Measurements from ENCODE around the gene NSUN7. TPM values are rescaled to one million over a fixed set of nuclear protein-coding genes. Genes with fewer than 3 reads are reported as not detected.

The NSUN7 gene
- total RNA-seq, 1 experiment from 2014 or later, result 7.7 TPM

GRCh38 chr4:40844261-40844660, 94.5 kb downstream of the NSUN7 start:
- CTCF ChIA-PET, result interaction anchor here (0.5 kb wide), 1 partner anchor 832 kb away, joined by 5 read pairs; no protein-coding TSS in a partner anchor
- Mint-ChIP-seq H3K36me3 (ENCODE audit: insufficient read depth, unreplicated experiment) (no peaks in the 10 kb centered on the region), H3K27ac (ENCODE audit: unreplicated experiment) (no peak overlapping the region), H3K4me3 (ENCODE audit: low read depth, unreplicated experiment) (no peak overlapping the region), H3K9me3 (ENCODE audit: low read depth, unreplicated experiment) (no peaks in the 10 kb centered on the region), H3K4me1 (ENCODE audit: low read depth, unreplicated experiment) (peaks cover 8% of the 10 kb centered on the region), H3K27me3 (ENCODE audit: unreplicated experiment) (no peaks in the 10 kb centered on the region)
- TF ChIP-seq, protein P1, sequence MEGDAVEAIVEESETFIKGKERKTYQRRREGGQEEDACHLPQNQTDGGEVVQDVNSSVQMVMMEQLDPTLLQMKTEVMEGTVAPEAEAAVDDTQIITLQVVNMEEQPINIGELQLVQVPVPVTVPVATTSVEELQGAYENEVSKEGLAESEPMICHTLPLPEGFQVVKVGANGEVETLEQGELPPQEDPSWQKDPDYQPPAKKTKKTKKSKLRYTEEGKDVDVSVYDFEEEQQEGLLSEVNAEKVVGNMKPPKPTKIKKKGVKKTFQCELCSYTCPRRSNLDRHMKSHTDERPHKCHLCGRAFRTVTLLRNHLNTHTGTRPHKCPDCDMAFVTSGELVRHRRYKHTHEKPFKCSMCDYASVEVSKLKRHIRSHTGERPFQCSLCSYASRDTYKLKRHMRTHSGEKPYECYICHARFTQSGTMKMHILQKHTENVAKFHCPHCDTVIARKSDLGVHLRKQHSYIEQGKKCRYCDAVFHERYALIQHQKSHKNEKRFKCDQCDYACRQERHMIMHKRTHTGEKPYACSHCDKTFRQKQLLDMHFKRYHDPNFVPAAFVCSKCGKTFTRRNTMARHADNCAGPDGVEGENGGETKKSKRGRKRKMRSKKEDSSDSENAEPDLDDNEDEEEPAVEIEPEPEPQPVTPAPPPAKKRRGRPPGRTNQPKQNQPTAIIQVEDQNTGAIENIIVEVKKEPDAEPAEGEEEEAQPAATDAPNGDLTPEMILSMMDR (IDR thresholded peaks at IDR 0.05; ENCODE audit: unreplicated experiment), result no peak
- DNase-seq, result no peak
- no TSS peak for BruUV-seq (replicated peaks)
- intact Hi-C loops (cut with micrococcal nuclease; ENCODE audit: unreplicated experiment), result loop anchor here (5.0 kb wide), 1 partner anchor 107 kb away; no protein-coding TSS in a partner anchor

DNA sequence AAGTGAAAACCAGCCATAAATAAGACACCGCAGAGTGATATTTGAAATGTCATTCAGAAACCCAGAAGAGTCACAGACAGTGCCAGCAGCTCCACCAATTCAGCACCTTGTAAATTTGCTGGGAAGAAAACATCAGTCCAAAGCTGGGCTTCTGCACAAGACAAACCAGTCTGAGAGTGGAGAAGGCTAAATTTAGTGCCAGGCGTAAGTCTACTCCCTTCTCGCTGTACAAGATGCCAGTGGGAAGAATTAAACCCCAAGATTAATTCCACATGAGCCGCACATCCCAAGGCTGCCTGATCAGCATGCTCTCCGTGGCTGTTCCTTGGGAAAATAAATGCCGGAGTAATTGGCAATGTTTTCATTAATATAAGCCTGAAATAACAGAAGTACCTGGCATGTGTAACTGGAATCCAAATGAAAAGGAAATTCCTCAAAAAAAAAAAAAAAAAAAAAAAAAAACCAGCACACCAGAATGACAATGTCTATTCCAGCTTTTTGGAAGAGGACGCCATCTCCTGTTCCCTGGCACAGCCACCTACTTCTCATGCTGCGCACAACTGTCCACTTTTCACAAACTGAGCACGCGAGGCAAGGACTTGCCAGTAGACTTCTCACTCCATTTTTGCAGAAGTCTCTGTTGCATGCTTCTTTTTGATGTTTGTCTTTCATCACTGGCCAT, 95.5 kb downstream of the NSUN7 start:
- H3K4me3 Mint-ChIP-seq (ENCODE audit: low read depth, unreplicated experiment), result no peak overlapping the region
- CTCF ChIA-PET, result interaction anchor here (0.6 kb wide), 1 partner anchor 268 kb away, joined by 5 read pairs; no protein-coding TSS in a partner anchor
- peaks cover 8% of the 10 kb centered on the region for H3K4me1 Mint-ChIP-seq (ENCODE audit: low read depth, unreplicated experiment)
- H3K27ac Mint-ChIP-seq (ENCODE audit: unreplicated experiment), result no peak overlapping the region
- no peaks in the 10 kb centered on the region for H3K27me3 Mint-ChIP-seq (ENCODE audit: unreplicated experiment)
- no peaks in the 10 kb centered on the region for H3K9me3 Mint-ChIP-seq (ENCODE audit: low read depth, unreplicated experiment)
- no peaks in the 10 kb centered on the region for H3K36me3 Mint-ChIP-seq (ENCODE audit: insufficient read depth, unreplicated experiment)
- no TSS peak for BruUV-seq (replicated peaks)
- TF ChIP-seq, protein P1 (IDR thresholded peaks at IDR 0.05; ENCODE audit: unreplicated experiment), result no peak
- DNase-seq, result no peak
- intact Hi-C loops (cut with micrococcal nuclease; ENCODE audit: unreplicated experiment), result no loop called here

DNA sequence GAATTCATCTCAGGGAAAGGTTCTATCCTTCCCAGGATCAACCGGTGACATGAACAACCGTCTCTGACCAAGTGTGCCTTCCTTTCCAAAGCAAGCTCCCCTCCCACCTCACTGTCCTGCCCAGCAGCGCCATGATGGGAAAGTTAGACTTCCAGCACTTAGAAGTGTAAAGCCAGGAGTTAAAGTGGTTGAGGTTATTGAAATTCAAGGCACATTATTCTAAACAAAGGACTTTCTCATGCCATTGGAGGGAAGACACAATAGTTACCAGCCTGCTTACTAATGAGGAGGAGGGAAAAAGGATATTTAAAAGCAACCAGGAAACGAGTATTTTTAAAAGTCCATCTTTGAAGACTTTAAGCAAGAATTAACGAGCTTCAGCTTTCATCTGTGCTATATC, 96.8 kb downstream of the NSUN7 start:
- TF ChIP-seq, protein P1 (IDR thresholded peaks at IDR 0.05; ENCODE audit: unreplicated experiment), result no peak
- no TSS peak for BruUV-seq (replicated peaks)
- CTCF ChIA-PET, result interaction anchor here (0.5 to 0.7 kb wide), 2 partner anchors 19 to 24 kb away, joined by 3 read pairs; no protein-coding TSS in a partner anchor
- H3K4me1 Mint-ChIP-seq (ENCODE audit: low read depth, unreplicated experiment), result peaks cover 8% of the 10 kb centered on the region
- intact Hi-C loops (cut with micrococcal nuclease; ENCODE audit: unreplicated experiment), result no loop called here
- H3K9me3 Mint-ChIP-seq (ENCODE audit: low read depth, unreplicated experiment), result no peaks in the 10 kb centered on the region
- H3K4me3 Mint-ChIP-seq (ENCODE audit: low read depth, unreplicated experiment), result no peak overlapping the region
- no peak overlapping the region for H3K27ac Mint-ChIP-seq (ENCODE audit: unreplicated experiment)
- no peak for DNase-seq
- H3K36me3 Mint-ChIP-seq (ENCODE audit: insufficient read depth, unreplicated experiment), result no peaks in the 10 kb centered on the region
- no peaks in the 10 kb centered on the region for H3K27me3 Mint-ChIP-seq (ENCODE audit: unreplicated experiment)

DNA sequence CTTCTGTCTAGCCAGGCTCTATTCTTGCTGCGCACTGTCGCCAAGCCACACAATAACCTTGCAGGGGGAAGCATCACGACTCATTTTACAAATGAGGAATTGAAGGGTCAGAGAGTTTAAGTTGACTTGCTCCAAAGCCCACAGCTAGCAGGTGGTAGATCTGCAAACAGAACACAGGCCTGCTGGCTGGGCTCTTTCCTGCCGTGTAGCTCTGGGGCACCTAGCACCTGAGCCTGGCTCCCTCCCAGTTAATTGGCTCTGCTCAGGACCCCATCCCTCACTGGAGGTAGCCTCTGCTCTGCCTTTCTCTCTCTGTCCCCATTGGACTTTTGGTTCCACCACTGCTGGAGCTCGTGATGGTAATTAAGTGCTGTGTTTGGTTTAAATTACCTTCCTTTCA, 98.5 kb downstream of the NSUN7 start:
- Mint-ChIP-seq H3K36me3 (ENCODE audit: insufficient read depth, unreplicated experiment) (no peaks in the 10 kb centered on the region), H3K4me1 (ENCODE audit: low read depth, unreplicated experiment) (peaks cover 2% of the 10 kb centered on the region), H3K9me3 (ENCODE audit: low read depth, unreplicated experiment) (no peaks in the 10 kb centered on the region), H3K27me3 (ENCODE audit: unreplicated experiment) (no peaks in the 10 kb centered on the region), H3K4me3 (ENCODE audit: low read depth, unreplicated experiment) (no peak overlapping the region), H3K27ac (ENCODE audit: unreplicated experiment) (no peak overlapping the region)
- DNase-seq, result no peak
- no TSS peak for BruUV-seq (replicated peaks)
- CTCF ChIA-PET, result no interaction called here
- TF ChIP-seq, protein P1 (IDR thresholded peaks at IDR 0.05; ENCODE audit: unreplicated experiment), result no peak
- intact Hi-C loops (cut with micrococcal nuclease; ENCODE audit: unreplicated experiment), result no loop called here
